GM10266 (cell line): ENCODE measurements around the gene HHIPL1.

Experiments used
- DNase-seq: peaks from one replicate; pipeline ENCODE4 v3.0.0; 2012; ENCODE audit errors: extremely low spot score
- CTCF ChIP-seq: IDR thresholded peaks from 2 replicates; pipeline ENCODE4 v1.5.1; 2012; ENCODE audit warnings: mild to moderate bottlenecking, low read depth; ENCODE audit not compliant: control insufficient read depth, insufficient read depth; ENCODE audit errors: missing control alignments

The HHIPL1 gene

GRCh38 chr14:99649219-99649618 is 4.3 kb downstream of the HHIPL1 start:
- no peak for DNase-seq
- no peak for TF ChIP-seq CTCF

- no peak for DNase-seq
- TF ChIP-seq CTCF: no peak
Measured at GRCh38 chr14:99649643-99650042, 4.7 kb downstream of the HHIPL1 start.

- TF ChIP-seq CTCF: no peak
- no peak for DNase-seq
Measured at GRCh38 chr14:99650189-99650588, 5.3 kb downstream of the HHIPL1 start.

GRCh38 chr14:99651953-99652746 is 7.2 kb downstream of the HHIPL1 start:
- no peak for TF ChIP-seq CTCF
- DNase-seq: no peak

- TF ChIP-seq CTCF: no peak
- no peak for DNase-seq
Measured at GRCh38 chr14:99654235-99654985, 9.5 kb downstream of the HHIPL1 start.

GRCh38 chr14:99655521-99655920 is 10.6 kb downstream of the HHIPL1 start:
- TF ChIP-seq CTCF: no peak

GRCh38 chr14:99656171-99656570 is 11.2 kb downstream of the HHIPL1 start:
- no peak for TF ChIP-seq CTCF
- DNase-seq: no peak

More at GRCh38 chr14:99655521-99655920, 10.6 kb downstream of the HHIPL1 start:
- DNase-seq: no peak
